ENCODE data around the gene E2F4.

E2F4 gene

DNA sequence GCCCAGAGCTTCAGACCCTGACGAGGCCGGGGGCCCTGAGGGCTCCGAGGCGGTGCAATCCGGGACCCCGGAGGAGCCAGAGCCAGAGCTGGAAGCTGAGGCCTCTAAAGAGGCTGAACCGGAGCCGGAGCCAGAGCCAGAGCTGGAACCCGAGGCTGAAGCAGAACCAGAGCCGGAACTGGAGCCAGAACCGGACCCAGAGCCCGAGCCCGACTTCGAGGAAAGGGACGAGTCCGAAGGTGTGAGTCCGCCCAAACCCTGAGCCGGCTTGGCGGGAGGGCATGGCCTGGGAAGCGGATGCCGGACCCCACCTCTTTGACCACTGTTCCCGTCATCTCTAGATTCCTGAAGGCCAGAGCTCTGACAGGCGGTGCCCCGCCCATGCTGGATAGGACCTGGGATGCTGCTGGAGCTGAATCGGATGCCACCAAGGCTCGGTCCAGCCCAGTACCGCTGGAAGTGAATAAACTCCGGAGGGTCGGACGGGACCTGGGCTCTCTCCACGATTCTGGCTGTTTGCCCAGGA, 17.2 kb upstream of the E2F4 start:
- no peak for DNase-seq

GRCh38 chr16:67176662-67177061, 15.3 kb upstream of the E2F4 start:
- no peak for DNase-seq

DNA sequence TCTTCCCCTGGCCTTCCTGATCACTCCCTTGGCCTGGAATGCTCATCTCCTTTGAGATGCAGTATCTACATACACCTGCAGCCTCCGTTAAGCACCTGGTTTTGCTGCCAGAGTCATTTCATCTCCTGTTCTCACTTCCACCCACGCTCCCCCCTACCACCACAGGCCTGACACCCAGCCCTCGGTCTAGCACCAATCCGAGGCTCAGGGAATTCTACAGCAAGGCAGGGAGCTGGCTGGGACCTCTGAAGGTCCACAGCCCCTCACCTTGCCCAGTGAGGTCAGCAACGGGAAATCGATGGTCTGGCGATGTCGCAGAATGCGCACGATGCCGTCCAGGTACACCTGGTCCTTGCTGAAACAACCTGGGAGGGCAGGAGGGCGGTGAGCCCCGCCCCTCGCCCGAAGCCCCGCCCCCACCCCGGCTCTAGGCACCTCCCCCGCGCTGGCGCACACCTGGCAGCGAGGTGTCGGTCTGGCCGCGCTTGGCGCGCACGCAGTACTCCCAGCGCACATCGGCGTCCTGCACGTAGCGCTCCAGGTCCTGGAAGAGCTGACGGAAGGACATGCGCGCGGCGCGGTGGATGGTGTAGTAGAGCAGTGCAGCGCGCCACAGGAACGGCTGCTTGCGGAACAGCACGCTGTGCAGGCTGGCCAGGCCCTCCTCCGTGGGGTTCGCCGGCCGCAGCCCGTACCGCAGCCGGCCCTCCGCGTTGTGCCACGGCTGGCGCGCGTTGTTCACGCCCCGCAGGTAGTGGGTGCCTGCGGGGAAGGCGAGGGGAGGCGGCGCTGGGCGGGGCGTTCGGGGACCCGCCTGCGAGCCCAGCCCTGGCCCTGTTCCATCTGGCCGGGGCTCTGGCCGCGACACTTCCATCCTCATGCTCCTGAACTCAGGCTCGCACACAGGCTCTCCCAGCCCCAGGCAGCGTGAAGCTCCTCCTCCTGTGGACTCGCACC, 13.9 kb upstream of the E2F4 start:
- DNase-seq = peak; percentile 60

- no peak for DNase-seq
Measured at GRCh38 chr16:67179421-67180080, 12.4 kb upstream of the E2F4 start.

DNA sequence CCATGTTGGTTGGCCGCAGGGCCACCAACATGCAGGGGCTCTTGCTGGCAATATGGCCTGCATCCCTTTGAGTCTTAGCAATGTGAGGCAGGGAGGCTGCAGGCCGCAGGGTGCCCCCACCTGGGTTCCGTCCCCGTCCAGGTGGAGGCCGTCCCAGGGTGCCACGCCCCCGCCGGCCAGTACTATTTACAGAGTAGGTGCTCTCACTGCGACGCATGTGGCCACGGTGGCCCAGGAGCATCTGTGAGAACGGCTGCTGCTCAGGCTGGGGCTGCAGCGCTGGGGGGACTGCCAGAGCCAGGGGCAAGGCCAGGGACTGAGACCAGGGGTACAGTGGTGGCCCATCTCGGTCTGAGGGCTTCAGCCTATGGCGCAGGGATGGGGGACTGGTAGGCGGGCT, 11.8 kb upstream of the E2F4 start:
- no peak for DNase-seq

DNA sequence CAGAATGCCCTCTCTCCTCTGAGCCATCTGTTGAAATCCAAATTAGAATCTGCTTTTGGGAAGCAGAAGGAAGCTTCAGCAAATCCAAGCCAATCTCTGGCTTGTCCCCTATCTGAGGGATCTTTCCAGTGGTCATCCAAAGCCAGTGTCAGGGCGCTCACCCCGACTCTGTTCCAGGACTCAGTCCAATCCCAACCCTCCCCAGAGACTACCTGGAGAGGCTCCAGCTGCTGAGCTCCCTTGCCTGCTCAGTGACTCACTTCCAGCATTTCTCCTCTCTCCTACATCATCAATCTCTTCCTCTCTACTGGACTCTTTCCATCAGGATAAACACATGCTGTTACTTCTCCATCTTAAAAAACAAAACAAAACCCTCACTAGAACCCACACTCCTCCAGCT, 10.6 kb upstream of the E2F4 start:
- no peak for DNase-seq

GRCh38 chr16:67182288-67182687, 9.7 kb upstream of the E2F4 start:
- DNase-seq = no peak

DNA sequence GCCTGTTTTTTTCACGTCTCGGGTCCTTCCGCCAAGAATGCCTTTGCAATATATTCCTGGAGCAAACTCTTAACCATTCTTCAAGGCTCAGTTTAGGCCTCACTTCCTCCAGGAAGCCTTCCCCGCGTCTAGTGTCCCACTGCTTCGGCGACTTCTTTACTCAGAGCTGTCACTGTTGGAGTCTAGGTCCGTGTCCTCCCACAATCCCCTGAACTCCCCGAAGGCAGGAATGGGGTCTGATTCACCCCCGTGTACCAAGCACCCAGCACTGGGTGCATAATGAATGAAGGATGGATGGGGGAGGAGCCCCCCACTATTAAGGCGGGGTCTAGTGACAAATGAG, 8.7 kb upstream of the E2F4 start:
- no peak for DNase-seq

- peak; percentile 95 for DNase-seq
Measured at GRCh38 chr16:67183627-67184452, 8.1 kb upstream of the E2F4 start, which contains the start of gene MATCAP1. TSS of gene MATCAP1 (minus strand) at chr16:67183963. CDS start at chr16:67180610, 3,353 bp downstream.

DNA sequence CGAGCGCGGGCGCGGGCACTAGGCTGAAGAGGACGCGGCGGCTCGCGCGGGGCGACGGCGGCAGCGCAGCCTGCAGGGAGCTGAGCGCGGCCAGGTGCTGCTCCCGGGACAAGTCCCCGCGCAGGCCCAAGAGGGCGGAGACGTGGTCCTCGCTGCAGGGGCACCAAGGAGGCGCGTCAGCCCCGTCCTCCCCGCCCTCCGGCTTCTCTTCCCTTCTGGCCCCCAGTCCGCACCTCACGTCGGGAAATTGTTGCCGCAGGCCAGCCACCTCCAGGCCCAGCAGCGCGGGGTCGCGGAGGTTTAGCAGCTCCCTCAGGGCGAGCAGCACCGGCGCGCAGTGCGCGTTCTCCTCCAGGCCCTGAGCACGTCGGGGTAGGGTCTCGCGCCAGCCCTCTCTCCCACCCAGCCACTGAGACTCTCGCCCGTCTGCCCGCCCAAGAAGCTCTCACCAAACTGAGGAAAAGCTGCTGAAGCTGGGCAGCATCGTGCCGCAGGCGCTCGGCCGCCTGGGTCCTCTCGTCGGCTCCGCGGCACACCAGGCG, 7.4 kb upstream of the E2F4 start:
- peak; percentile 43 for DNase-seq

GRCh38 chr16:67184995-67185650, 6.8 kb upstream of the E2F4 start:
- peak; percentile 76 for DNase-seq

DNA sequence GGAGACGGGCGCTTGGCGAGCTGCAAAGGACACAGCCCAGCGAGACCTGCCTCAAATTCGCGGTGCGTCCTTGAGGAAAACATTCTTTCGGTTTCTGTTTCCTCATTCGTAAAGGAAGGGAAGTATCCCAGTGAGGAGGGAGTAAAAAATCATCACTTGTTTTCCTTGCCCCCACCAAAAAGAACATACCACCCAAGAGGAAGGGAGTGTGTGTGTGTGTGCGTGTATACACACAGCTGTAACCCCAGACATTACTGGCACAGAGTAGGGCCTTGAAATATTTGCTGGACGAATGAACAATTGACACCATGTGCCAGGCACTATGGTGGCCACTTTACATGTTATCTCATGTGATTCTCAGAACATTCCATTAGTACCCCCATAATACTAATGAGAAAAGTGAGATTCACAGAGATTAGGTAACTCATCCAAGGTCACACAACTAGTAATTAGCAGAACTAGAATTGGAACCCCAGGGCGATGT, 6.3 kb upstream of the E2F4 start:
- DNase-seq = no peak

DNA sequence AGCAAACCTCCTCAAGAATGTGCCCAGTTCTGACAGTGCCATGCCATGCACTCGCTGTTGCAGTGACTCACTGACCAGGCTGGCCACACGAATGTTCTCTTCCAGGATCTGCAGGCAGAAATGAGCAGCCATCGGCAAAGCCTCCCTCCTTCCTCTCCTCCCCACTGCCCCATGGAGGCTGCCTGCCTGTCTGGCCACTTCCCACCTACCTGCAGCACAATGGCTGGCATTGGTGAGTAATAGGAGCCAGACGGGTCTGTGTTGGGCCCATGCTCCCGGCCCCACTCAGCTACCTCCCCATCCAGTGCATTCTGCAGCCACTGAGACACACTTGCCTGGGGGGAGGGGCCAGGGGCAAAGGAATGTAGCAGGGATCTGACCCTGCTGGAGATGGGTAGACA, 5.4 kb upstream of the E2F4 start:
- no peak for DNase-seq

- DNase-seq = no peak
Measured at GRCh38 chr16:67187175-67187890, 4.6 kb upstream of the E2F4 start.

DNA sequence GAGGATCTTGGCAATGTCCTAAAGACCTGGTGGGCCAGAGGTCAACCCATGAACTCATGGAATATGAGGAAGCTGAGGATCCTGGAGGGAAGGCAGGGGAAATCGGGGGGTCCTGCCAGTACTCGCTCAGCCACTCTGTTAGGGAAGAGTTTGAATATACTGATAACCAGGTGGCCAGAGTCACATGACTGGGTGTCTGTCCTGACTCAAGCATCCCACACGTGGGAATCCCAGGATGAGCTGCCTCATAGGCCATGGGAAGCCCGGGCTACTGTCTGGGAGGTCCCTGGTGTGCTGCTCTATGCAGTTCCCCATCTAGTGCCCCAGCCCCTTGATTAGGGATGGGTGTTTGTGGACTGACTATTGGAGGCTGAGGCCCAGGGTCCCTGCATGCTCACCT, 3.6 kb upstream of the E2F4 start:
- DNase-seq = no peak

- DNase-seq = no peak
Measured at GRCh38 chr16:67188798-67189197, 3.2 kb upstream of the E2F4 start.

- DNase-seq = no peak
Measured at GRCh38 chr16:67190041-67190440, 1.9 kb upstream of the E2F4 start, which contains the start of gene EXOC3L1. TSS of gene EXOC3L1 (minus strand) at chr16:67190136. CDS start at chr16:67189676, 460 bp downstream.

DNA sequence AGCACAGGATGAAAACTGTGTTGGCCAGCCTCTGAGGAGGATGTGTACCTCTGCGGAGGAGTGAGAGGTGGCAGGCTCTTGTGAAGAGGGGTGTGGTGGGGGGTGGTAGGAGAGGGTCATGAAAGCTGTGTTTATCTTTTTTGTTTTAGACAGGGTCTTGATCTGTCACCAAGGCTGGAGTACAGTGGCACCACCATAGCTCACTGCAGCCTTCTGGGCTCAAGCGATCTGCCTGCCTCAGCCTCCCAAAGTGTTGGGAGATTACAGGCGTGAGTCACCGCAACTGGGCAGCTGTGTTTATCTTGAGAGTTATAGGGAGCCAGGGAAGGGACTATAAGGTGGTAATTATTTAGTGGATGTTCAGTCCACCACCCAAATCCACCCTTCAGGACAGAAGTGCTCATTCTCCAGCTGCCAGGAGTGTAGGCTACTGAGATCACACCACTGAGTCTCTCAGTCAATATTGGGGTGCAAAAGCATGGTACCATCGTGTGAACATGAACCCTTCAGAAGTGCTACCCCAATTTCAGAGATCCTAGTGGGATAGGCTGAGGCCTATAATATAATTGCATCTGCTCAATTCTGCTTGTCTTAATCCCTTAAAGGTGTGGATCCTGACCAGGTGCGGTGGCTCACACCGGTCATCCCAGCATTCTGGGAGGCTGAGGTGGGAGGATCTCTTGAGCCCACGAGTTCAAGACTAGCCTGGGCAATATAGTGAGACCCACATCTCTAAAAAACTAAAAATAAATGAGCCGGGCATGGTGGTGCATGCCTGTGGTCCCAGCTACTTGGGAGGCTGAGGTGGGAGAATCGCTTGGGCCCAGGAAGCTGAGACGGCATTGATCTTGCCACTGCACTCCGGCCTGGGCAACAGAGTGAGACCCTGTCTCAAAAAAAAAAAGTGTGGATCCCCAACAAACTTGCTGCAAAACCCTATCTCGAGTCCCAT, 1.2 kb upstream of the E2F4 start:
- DNase-seq = no peak

GRCh38 chr16:67191411-67191994, 452 bp upstream of the E2F4 start:
- no peak for DNase-seq

Data from stimulated activated naive CD4-positive, alpha-beta T cell treated with Interleukin-2 at 50 U/mL for 16 hours (primary cell).